SK-N-SH (cell line): ENCODE results near the gene MRM3.
"Not testable (repeated sequence)": the region's sequence is repeated elsewhere in the genome, so short reads cannot be mapped to it uniquely, and the experiment has no call there.

Experiments
- MAX ChIP-seq: IDR thresholded peaks from 2 replicates; pipeline ENCODE4 v1.4.0; 2012; ENCODE audit warnings: low read depth
- NRF1 ChIP-seq: IDR thresholded peaks from 2 replicates; pipeline ENCODE4 v1.6.1; 2012; ENCODE audit warnings: low read depth, mild to moderate bottlenecking, low read length
- POLR2AphosphoS5 ChIP-seq: IDR thresholded peaks from 2 replicates; pipeline ENCODE4 v1.6.1; 2012; ENCODE audit warnings: low read depth, low read length
- SIN3A ChIP-seq: IDR thresholded peaks from 2 replicates; pipeline ENCODE4 v1.6.1; 2012; ENCODE audit warnings: low read depth, mild to moderate bottlenecking, low read length, moderate library complexity, borderline replicate concordance
- SMC3 ChIP-seq: IDR thresholded peaks from 2 replicates; pipeline ENCODE4 v1.6.1; 2012; ENCODE audit warnings: low read depth, low read length, improper control_type of control experiment
- TAF1 ChIP-seq: IDR thresholded peaks from 2 replicates; pipeline ENCODE4 v1.6.1; 2012; ENCODE audit warnings: low read depth, mild to moderate bottlenecking, low read length, moderate library complexity, borderline replicate concordance
- YY1 ChIP-seq: IDR thresholded peaks from 2 replicates; pipeline ENCODE4 v1.4.0; 2012; ENCODE audit warnings: low read depth, mild to moderate bottlenecking
- TF ChIP-seq, protein P1 (sequence below): fragments of 200-600 bp; sonication (generic); IDR thresholded peaks from 2 replicates; pipeline ENCODE4 v1.6.1; 2017; ENCODE audit warnings: antibody characterized with exemption, mild to moderate bottlenecking, moderate library complexity

- TF ChIP-seq MAX, YY1, SIN3A, TAF1, NRF1, POLR2AphosphoS5, SMC3: not testable (repeated sequence)
- TF ChIP-seq, protein P1, sequence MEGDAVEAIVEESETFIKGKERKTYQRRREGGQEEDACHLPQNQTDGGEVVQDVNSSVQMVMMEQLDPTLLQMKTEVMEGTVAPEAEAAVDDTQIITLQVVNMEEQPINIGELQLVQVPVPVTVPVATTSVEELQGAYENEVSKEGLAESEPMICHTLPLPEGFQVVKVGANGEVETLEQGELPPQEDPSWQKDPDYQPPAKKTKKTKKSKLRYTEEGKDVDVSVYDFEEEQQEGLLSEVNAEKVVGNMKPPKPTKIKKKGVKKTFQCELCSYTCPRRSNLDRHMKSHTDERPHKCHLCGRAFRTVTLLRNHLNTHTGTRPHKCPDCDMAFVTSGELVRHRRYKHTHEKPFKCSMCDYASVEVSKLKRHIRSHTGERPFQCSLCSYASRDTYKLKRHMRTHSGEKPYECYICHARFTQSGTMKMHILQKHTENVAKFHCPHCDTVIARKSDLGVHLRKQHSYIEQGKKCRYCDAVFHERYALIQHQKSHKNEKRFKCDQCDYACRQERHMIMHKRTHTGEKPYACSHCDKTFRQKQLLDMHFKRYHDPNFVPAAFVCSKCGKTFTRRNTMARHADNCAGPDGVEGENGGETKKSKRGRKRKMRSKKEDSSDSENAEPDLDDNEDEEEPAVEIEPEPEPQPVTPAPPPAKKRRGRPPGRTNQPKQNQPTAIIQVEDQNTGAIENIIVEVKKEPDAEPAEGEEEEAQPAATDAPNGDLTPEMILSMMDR, result not testable (repeated sequence)
Observed at GRCh38 chr17:785901-786300, 3.7 kb downstream of the MRM3 start.
